Smooth muscle cell (in vitro differentiated cells): ENCODE measurements around the gene JAK3. TPM values are rescaled to one million over a fixed set of nuclear protein-coding genes. Genes with fewer than 3 reads are reported as not detected.

Experiments used
- DNase-seq: peaks from one replicate; lab custom pipeline; 2025; ENCODE audit not compliant: unreplicated experiment; lab: John Stamatoyannopoulos, UW
- H2AFZ ChIP-seq: fragments of 200-600 bp; sonication (generic); 2 replicates; pipeline ENCODE4 v1.6.0; 2016; ENCODE audit warnings: antibody characterized with exemption, low read depth, mild to moderate bottlenecking
- H3F3A ChIP-seq: fragments of 200-600 bp; sonication (generic); 2 replicates; pipeline ENCODE4 v1.6.0; 2017; ENCODE audit warnings: antibody characterized with exemption, low read depth
- H3K27ac ChIP-seq: fragments of 200-600 bp; sonication (generic); 2 replicates; pipeline ENCODE4 v1.5.1; 2016; ENCODE audit warnings: low read depth, mild to moderate bottlenecking
- H3K27me3 ChIP-seq: fragments of 200-600 bp; sonication (generic); 2 replicates; pipeline ENCODE4 v1.6.1; 2016; ENCODE audit warnings: low read depth, mild to moderate bottlenecking
- H3K36me3 ChIP-seq: fragments of 200-600 bp; sonication (generic); 2 replicates; pipeline ENCODE4 v1.5.1; 2016; ENCODE audit warnings: low read depth
- H3K4me1 ChIP-seq: fragments of 200-600 bp; sonication (generic); 2 replicates; pipeline ENCODE4 v1.5.1; 2016; ENCODE audit warnings: low read depth
- H3K4me2 ChIP-seq: fragments of 200-600 bp; sonication (generic); 2 replicates; pipeline ENCODE4 v1.6.0; 2016; ENCODE audit warnings: mild to moderate bottlenecking
- H3K4me3 ChIP-seq: fragments of 200-600 bp; sonication (generic); 2 replicates; pipeline ENCODE4 v1.5.1; 2016; ENCODE audit warnings: mild to moderate bottlenecking
- H3K79me2 ChIP-seq: fragments of 200-600 bp; sonication (generic); 2 replicates; pipeline ENCODE4 v1.6.0; 2016; ENCODE audit warnings: low read depth, mild to moderate bottlenecking
- H3K9ac ChIP-seq: fragments of 200-600 bp; sonication (generic); 2 replicates; pipeline ENCODE4 v1.6.0; 2016; ENCODE audit warnings: low read depth
- H3K9me3 ChIP-seq: fragments of 200-600 bp; sonication (generic); replicated peaks from 2 replicates; pipeline ENCODE4 v1.5.1; 2016; ENCODE audit warnings: low read depth
- H4K20me1 ChIP-seq: fragments of 200-600 bp; sonication (generic); 2 replicates; pipeline ENCODE4 v1.6.0; 2016; ENCODE audit warnings: low read depth
- WGBS: methylation state at CpG from one replicate; pipeline ENCODE4 v1.1.7; 2016; ENCODE audit warnings: low lambda C conversion rate; 5-methylcytosine and 5-hydroxymethylcytosine counted together
- polyA plus RNA-seq: library from polyadenylated mRNA; unstranded; fragments of >200 nt; fragmentation: Nextera tagmentation; extraction: Ambion mirVana; gene quantifications from 2 replicates; pipeline ENCODE4 v1.2.1, GENCODE V29; 2016
- total RNA-seq: library from RNA; depleted of rRNA; stranded (reverse); fragments of >200 nt; gene quantifications from 2 replicates; pipeline ENCODE4 v1.2.3, GENCODE V29; 2014
- TF ChIP-seq, protein P1 (sequence below): fragments of 200-600 bp; sonication (generic); IDR thresholded peaks from 2 replicates; pipeline ENCODE4 v1.5.1; 2017; ENCODE audit warnings: borderline replicate concordance, mild to moderate bottlenecking, antibody characterized with exemption; ENCODE audit not compliant: insufficient read depth, poor library complexity, severe bottlenecking

Gene JAK3
- total and polyA plus RNA-seq, 2 experiments from 2014 or later, result 8.8 to 10.7 TPM

DNA sequence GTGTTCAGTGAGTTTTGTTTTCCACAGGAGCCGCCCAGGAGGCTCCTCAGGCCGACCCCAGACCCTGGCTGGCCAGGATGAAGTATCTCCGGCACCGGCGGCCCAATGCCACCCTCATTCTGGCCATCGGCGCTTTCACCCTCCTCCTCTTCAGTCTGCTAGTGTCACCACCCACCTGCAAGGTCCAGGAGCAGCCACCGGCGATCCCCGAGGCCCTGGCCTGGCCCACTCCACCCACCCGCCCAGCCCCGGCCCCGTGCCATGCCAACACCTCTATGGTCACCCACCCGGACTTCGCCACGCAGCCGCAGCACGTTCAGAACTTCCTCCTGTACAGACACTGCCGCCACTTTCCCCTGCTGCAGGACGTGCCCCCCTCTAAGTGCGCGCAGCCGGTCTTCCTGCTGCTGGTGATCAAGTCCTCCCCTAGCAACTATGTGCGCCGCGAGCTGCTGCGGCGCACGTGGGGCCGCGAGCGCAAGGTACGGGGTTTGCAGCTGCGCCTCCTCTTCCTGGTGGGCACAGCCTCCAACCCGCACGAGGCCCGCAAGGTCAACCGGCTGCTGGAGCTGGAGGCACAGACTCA, 40.0 kb downstream of the JAK3 start:
- Histone ChIP-seq H3K4me1 (no peaks in the 10 kb centered on the region), H3F3A (no peaks in the 10 kb centered on the region), H2AFZ (no peak overlapping the region), H3K27ac (no peak overlapping the region), H3K4me2 (no peak overlapping the region), H3K36me3 (no peaks in the 10 kb centered on the region), H3K27me3 (peaks cover 6% of the 10 kb centered on the region), H3K79me2 (no peaks in the 10 kb centered on the region), H3K9ac (no peak overlapping the region), H3K9me3 (no peaks in the 10 kb centered on the region), H4K20me1 (no peaks in the 10 kb centered on the region), H3K4me3 (no peak overlapping the region)
- 90% methylated on average over 27 of the region's 38 CpGs for WGBS
- no peak for DNase-seq
- TF ChIP-seq, protein P1, sequence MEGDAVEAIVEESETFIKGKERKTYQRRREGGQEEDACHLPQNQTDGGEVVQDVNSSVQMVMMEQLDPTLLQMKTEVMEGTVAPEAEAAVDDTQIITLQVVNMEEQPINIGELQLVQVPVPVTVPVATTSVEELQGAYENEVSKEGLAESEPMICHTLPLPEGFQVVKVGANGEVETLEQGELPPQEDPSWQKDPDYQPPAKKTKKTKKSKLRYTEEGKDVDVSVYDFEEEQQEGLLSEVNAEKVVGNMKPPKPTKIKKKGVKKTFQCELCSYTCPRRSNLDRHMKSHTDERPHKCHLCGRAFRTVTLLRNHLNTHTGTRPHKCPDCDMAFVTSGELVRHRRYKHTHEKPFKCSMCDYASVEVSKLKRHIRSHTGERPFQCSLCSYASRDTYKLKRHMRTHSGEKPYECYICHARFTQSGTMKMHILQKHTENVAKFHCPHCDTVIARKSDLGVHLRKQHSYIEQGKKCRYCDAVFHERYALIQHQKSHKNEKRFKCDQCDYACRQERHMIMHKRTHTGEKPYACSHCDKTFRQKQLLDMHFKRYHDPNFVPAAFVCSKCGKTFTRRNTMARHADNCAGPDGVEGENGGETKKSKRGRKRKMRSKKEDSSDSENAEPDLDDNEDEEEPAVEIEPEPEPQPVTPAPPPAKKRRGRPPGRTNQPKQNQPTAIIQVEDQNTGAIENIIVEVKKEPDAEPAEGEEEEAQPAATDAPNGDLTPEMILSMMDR, result no peak

DNA sequence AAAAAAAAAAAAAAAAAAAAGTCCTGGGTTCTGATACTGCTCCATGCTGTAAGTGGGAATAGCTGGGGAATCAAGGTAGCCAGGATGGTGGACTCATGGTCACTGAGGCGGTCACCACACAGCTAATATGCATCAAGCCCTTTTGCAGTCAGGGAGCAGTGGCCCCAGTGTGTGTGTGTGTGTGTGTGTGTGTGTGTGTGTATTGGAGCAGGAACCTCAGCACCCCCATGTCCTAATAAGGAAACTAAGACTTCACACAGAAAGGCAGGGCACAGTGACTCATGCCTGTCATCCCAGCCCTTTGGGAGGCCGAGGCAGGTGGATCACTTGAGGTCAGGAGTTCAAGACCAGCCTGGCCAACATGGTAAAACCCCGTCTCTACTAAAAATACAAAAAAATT, 40.8 kb downstream of the JAK3 start:
- 87% methylated on average over 3 of the region's 3 CpGs for WGBS
- H2AFZ ChIP-seq, result no peak overlapping the region
- H3K27ac ChIP-seq, result no peak overlapping the region
- no peaks in the 10 kb centered on the region for H3F3A ChIP-seq
- no peaks in the 10 kb centered on the region for H3K36me3 ChIP-seq
- no peaks in the 10 kb centered on the region for H4K20me1 ChIP-seq
- no peak overlapping the region for H3K9ac ChIP-seq
- no peak for DNase-seq
- no peaks in the 10 kb centered on the region for H3K4me1 ChIP-seq
- no peaks in the 10 kb centered on the region for H3K9me3 ChIP-seq
- H3K4me2 ChIP-seq, result no peak overlapping the region
- no peaks in the 10 kb centered on the region for H3K27me3 ChIP-seq
- no peaks in the 10 kb centered on the region for H3K79me2 ChIP-seq
- no peak overlapping the region for H3K4me3 ChIP-seq
- TF ChIP-seq, protein P1, result no peak

DNA sequence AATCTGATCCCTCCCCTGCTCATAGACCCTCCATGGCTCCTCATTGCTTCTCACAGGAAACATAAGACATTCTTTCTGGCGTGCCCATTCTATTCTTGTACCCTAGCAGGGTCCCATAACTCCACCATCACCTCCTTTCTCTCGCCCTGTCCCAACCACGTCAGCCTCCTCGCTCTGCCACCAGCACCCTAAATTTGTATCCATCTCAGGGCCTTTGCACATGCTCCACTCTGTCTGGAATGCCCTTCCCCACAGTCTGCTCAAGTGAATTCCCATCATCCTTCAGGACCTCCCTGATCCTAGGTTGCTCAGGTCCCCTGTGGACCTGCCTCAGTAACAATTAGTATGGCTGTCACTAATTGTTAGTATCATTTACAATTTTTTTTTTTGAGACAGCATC, 42.4 kb downstream of the JAK3 start:
- DNase-seq, result no peak
- H3K27me3 ChIP-seq, result no peaks in the 10 kb centered on the region
- no peaks in the 10 kb centered on the region for H3F3A ChIP-seq
- H3K4me2 ChIP-seq, result no peak overlapping the region
- H3K9ac ChIP-seq, result no peak overlapping the region
- H2AFZ ChIP-seq, result no peak overlapping the region
- H3K4me3 ChIP-seq, result no peak overlapping the region
- no peaks in the 10 kb centered on the region for H3K9me3 ChIP-seq
- no peaks in the 10 kb centered on the region for H3K36me3 ChIP-seq
- no peaks in the 10 kb centered on the region for H3K4me1 ChIP-seq
- H3K79me2 ChIP-seq, result no peaks in the 10 kb centered on the region
- no peaks in the 10 kb centered on the region for H4K20me1 ChIP-seq
- WGBS, result 90% methylated on average over 4 of the region's 4 CpGs
- TF ChIP-seq, protein P1, result no peak
- H3K27ac ChIP-seq, result no peak overlapping the region

DNA sequence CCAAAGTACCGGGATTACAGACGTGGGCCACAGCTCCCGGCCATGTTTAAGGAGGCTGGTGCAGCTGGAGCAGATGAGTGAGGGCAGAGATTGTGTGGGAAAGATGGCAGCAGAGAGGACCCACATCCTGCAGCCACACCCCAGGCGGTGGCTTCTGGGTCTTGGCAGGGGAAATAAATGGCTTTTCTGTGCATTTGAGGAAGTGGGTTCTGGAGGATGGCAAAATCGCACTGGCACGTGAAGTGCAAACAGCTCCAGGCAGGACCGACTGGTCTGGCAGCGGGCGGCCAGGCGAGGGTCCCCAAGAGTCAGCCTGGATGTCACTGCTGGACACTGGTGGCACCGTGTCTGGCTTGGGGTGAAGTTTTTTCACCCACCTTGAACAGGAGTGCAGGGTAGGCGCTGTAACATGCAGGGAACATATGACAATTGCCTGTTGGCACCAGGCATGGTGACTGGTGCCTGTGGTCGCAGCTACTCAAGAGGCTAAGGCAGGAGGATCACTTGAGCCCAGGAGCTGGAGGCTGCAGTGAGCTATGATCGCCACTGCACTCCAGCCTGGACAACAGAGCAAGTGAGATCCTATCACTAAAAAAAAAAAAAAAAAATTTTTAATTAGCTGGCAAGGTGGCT, 44.4 kb downstream of the JAK3 start:
- Histone ChIP-seq H3K27me3 (no peaks in the 10 kb centered on the region), H3K79me2 (no peaks in the 10 kb centered on the region), H3K27ac (no peak overlapping the region), H3K9ac (no peak overlapping the region), H3K4me1 (no peaks in the 10 kb centered on the region), H3K9me3 (no peaks in the 10 kb centered on the region), H4K20me1 (no peaks in the 10 kb centered on the region), H3K4me2 (no peak overlapping the region), H2AFZ (no peak overlapping the region), H3F3A (no peaks in the 10 kb centered on the region), H3K4me3 (no peak overlapping the region), H3K36me3 (no peaks in the 10 kb centered on the region)
- TF ChIP-seq, protein P1, result no peak
- WGBS, result 86% methylated on average over 13 of the region's 14 CpGs
- DNase-seq, result no peak
